Stimulated activated CD8-positive, alpha-beta memory T cell treated with anti-CD3 and anti-CD28 coated beads, Interleukin-7, amount 100 ng/mL, for 4 hours (primary cell): Measurements from ENCODE around the gene TMEM203.
A peak's percentile ranks its signal among the peaks of the same experiment; 100 is the strongest.

ENCODE experiments used
- DNase-seq, 2 donors: peaks; one replicate each; pipeline ENCODE4 v3.0.0-alpha.2; 2020; ENCODE audit warnings: low read depth in 2 of 2

Gene TMEM203

GRCh38 chr9:137181680-137182079 lies 23.8 kb downstream of the TMEM203 start:
- DNase-seq, result no peak

GRCh38 chr9:137180491-137180890 lies 25.0 kb downstream of the TMEM203 start:
- no peak for DNase-seq

GRCh38 chr9:137179761-137180160 lies 25.7 kb downstream of the TMEM203 start:
- DNase-seq, result no peak

- DNase-seq, result no peak
Measured at GRCh38 chr9:137178939-137179630, 26.4 kb downstream of the TMEM203 start.

- DNase-seq, result no peak
Measured at GRCh38 chr9:137178201-137178938, 27.1 kb downstream of the TMEM203 start.

- DNase-seq, result no peak
Measured at GRCh38 chr9:137176302-137177182, 28.9 kb downstream of the TMEM203 start.

- DNase-seq, result no peak
Measured at GRCh38 chr9:137175345-137175961, 30.0 kb downstream of the TMEM203 start.

- peak in 1 of 2 donors; percentile 26 for DNase-seq
Measured at GRCh38 chr9:137174722-137175293, 30.6 kb downstream of the TMEM203 start.

- DNase-seq, result no peak
Measured at GRCh38 chr9:137173796-137174664, 31.4 kb downstream of the TMEM203 start.

- no peak for DNase-seq
Measured at GRCh38 chr9:137172901-137173795, 32.3 kb downstream of the TMEM203 start.

- no peak for DNase-seq
Measured at GRCh38 chr9:137171149-137171900, 34.1 kb downstream of the TMEM203 start.

- DNase-seq, result no peak
Measured at GRCh38 chr9:137170486-137171148, 34.8 kb downstream of the TMEM203 start.

GRCh38 chr9:137169896-137170358 lies 35.5 kb downstream of the TMEM203 start, which contains the start of gene LRRC26:
Gene LRRC26 (minus strand): TSS chr9:137170051. CDS start chr9:137169943, 108 bp downstream.
- no peak for DNase-seq

GRCh38 chr9:137168904-137169856 lies 36.3 kb downstream of the TMEM203 start:
- DNase-seq, result no peak

GRCh38 chr9:137168573-137168903 lies 36.9 kb downstream of the TMEM203 start:
- no peak for DNase-seq

- DNase-seq, result no peak
Measured at GRCh38 chr9:137167747-137168572, 37.5 kb downstream of the TMEM203 start.
